ENCODE results near the gene GRAMD1B.

DNA sequence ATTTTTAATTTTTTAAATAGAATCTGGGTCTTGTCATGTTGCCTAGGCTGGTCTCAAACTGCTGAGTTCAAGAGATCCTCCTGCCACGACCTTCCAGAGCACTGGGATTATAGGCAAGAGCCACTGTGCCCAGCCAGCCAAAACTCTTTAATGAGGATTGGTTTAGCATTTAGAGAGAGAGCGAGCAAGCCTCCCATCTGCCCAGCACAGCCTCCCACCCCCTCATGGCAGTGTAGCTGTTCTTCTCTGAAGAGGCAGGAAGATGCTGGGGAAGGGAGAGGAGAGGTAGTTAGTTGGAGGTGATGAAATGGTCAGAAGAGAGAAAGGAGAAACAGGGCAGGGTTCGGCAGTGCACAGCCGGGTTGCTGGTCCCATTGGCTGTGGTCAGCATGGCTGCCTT, 118.7 kb downstream of the GRAMD1B start:
- TF ChIP-seq CTCF (IDR thresholded peaks at IDR 0.05) (no peak), POLR2A (IDR thresholded peaks at IDR 0.05; ENCODE audit: low read depth) (no peak), EP300 (IDR thresholded peaks at IDR 0.05) (no peak)
